GM19455 (cell line): Measurements from ENCODE around the gene POU1F1.
"Not testable (repeated sequence)": the region's sequence is repeated elsewhere in the genome, so short reads cannot be mapped to it uniquely, and the experiment has no call there.

Experiments used
- ATAC-seq: cut with Tn5 transposase; IDR thresholded peaks from one replicate; pipeline ENCODE4 v1.9.1; 2021; ENCODE audit not compliant: unreplicated experiment

The POU1F1 gene

DNA sequence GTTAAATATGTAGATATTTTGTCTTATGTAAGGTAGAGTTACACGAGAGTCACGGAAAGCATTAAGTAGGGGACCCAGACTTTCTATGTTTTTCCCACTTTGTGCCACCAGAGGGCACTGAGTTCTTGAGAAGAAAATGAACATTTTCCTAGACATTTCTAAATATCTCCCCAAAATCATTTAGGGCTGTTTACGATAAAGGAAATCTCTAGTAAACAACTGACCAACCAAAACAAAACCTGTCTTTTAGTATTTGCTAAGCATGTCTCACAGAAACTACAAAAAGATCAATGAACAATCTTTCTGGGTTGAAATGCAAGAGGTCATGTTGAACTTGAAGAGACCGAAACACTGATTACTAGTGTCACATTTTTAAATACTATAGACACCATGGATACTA, 16.1 kb downstream of the POU1F1 start:
- ATAC-seq, result peak; percentile 80

DNA sequence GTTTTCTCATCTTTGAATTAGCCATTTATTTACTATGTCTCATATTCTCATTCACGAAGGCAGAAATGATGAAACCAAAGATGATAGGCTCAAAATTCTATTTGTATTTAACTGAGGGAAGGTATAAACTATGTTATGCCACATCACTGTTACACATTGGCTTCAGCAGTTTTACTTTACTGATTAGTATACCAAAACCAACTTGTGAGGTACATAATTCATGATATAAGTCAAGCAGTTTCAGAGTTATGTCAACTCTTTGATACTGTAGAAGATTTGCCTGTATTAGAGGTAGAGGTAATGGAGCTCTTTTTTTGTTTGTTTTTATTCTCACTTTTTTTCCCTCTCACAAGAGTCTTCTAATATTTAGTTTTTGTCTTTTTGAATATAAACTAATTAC, 26.4 kb downstream of the POU1F1 start:
- no peak for ATAC-seq

DNA sequence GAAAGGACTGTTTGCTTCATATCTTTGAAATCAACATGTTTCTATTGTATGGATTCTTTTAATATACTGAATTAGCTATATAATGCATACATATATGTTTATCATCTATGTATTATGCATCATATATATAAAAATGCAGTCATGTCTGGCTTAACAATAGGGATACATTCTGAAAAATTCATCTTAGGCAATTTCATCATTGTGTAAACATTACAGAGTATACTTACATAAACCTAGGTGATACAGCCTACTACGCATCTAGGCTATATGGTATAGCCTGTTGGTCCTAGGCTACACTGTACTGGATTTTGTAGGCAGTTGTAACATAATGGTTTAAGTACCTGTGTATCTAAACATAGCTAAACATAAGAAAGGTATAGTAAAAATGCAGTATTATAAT, 27.6 kb downstream of the POU1F1 start:
- ATAC-seq, result no peak

DNA sequence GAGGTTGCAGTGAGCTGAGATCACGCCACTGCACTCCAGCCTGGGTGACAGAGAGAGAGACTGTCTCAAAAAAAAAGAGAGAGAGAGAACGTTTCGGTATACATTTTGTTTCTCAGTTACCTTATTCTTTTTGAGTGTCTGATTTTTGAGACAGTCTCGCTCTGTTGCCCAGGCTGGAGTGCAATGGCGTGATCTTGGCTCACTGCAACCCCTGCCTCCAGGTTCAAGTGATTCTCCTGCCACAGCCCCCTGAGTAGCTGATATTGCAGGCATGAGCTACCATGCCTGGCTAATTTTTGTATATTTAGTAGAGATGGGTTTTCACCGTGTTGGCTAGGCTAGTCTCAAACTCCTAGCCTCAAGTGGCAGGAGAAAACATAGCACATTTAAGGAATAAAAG, 28.2 kb downstream of the POU1F1 start:
- ATAC-seq, result not testable (repeated sequence)

DNA sequence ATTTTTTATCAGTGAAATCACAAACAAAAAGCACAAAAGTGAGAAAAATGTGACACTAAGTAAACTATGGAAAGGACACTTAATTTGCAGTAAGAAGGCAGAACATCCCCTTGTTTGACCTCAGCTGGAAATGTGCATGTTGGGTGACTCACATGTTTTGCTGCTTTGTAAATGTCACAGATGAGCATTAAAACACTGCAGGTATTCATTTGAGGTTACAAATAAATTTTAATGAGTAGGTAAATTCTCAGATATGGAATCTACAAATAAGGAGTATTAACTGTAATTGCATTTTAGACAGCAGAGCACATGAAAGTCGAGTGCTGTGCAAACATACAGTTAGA, 29.0 kb downstream of the POU1F1 start:
- ATAC-seq, result no peak

DNA sequence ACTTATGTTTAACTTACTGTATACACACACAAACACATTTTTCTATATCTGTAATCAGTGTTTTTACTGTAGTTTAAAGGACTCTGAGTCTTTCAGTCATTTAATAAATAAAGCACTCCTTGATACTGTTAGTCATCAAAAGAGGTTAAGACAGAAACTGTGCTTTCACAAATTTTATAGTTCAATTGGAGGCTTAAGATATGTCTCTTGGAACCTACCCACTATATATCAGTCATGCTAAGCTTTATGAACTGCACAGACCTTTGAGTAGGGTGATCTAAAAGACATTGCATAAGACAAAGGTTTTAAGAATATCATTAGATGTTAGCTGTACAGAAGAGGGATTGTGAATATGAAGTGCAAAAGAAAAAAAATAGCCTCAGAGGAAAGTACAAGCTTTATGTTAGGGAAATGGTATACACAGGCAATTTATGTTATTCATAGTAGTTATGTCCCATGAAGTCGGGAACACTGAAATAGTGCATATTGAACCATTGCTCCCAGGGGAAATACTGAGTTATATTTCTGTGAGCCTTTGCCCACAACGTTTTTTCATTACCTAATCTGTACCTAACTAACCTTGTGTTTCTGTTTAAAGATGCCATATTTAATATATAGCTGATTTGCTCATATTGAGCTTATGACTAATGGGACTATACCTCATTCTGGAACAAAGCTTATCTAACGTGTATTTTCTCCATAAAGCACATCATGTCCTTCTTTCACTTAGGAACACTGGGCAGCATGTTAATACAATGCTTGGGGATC, 29.5 kb downstream of the POU1F1 start:
- no peak for ATAC-seq

DNA sequence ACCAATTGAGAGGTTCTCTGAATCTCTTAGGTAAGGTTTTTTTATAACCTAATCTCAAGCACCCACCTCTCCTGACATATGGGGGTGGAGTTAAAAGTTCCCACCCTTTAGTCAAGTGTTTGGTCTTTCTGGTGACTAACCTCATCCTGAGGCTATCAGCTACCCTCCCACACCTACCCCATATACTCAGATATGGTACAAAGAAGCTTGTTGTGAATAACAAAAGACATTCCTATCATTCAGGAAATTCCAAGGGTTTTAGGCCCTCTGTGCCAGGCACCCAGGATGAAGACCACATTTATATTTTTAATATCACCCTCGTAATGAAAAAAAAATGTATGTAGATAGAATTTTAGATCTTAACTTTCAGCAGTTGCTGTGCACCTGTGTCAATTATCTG, 40.3 kb downstream of the POU1F1 start:
- no peak for ATAC-seq

DNA sequence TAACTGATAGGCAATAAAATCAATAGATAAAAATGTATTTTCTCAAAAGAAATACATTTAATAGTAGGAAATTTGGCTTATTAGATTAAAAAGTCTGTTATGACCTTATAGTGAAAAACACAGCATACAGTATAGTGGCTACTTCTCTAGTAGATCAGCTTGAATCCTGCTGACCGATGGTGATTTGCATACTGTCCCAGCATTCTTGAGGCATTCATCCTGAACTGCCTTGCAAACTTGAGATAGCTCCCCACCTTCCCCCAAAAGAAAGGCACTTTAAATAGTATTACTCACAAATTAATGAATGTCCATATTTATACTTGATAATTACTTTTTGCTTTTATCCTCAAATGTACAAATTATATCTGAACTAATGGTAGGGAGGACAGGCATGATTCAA, 42.6 kb downstream of the POU1F1 start:
- no peak for ATAC-seq

DNA sequence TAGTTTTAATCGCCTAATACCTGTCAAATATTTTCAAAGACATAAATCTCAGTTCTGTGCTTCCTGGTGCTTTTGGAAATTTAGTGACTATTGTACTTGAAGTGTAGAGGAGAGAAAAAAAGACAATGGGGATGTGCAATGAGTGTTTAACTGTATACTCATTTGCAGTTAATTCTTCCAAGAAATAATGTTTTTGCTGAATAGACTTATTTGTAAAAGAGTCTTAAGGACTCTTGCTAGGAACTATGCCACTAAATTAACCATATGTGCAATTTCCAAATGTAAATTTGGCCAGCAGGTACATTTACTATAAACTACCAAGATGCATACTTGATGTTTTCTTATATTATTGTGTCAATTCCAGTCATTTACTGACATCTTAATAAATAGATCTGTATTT, 47.3 kb downstream of the POU1F1 start:
- ATAC-seq, result no peak

DNA sequence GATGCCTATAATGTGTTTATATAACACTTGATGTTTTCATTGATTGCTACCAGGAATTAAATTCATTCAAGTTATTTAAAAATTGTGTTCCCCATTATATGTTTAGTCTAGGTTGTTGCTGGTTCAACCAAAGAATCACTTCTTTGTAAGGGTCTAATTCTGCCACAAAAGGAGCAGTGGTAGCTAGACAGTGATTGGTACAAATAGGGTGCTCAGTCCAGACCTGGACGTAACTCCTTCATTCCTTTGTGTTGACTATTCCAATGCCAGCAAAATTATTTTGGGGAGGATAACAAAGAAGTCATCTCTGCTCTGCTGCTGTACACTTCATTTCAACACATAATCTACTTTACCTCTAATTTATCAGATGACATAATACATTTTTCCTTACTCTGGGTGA, 48.1 kb downstream of the POU1F1 start:
- ATAC-seq, result no peak

DNA sequence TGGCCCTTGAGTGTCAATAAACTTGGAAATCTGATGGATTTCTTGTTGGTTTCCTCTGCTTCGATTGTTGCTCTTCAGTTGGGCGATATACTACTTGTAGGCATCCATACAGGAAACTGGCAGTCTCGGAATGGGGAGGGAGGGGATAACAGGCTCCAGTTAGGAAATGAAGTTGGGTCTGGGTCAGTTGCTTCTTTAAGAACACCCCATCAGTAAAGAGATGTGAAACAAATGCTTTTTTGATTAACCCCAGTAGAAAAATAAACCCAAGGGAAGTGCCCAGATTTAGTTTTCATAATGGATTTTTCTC, 48.6 kb downstream of the POU1F1 start:
- ATAC-seq, result peak; percentile 5

DNA sequence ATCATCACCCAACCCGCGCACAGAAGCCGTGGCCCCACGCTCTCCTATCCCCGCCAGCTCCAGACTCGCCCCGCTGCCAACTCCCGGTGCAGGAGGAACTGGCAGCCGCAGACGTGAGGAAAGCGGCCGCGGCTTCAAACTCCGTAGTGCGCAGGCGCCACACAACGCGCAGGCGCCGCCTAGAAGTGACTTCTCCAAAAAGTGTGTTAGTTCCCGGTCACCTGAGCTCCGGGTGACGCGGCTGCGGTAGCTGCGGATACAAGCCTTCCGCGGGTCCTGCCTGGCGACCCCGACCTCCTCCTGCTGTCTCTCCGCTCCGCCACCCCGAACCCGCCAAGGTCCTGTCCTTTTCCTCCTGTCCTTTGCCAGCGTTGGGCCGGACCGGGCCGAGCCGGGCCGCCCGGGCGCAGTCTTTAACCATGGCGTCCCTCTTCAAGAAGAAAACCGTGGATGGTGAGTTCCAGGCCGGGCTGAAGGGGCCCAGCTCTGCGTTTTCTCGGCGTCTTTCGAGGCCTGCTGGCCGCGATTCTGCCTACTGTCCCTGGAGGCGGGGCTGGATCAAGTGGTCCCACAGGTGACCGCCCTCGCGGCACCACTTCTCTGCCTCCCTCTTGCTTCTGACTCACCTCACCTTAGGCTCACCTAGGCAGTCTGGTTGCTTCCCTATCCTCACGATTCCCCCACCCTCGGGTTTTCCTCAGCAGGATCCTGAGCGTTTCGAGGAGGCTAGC, 49.1 kb downstream of the POU1F1 start, which contains the start of gene CHMP2B:
TSS of gene CHMP2B (plus strand) at position 206 of the 731 bp plus-strand sequence. CDS start at position 420, 214 bp downstream.
- ATAC-seq, result peak; percentile 98

DNA sequence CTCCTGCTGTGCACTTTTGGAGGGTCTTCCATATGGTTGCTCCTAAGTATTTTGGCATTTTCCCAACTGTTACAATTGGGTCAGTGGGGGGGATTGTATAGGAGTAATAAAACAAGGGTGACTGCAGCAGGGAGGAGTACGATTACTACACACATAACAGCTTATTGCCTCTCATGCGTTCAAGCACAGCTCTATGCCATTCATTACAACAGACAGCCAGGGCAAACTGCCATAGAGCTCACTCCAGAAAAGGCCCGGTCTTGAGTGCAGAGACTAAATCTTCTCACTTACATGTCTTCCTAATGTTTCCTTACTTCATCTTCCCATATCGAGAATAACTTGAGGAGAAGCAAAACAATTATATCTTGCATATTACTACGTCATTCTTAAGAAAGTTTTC, 50.7 kb downstream of the POU1F1 start:
- ATAC-seq, result no peak

DNA sequence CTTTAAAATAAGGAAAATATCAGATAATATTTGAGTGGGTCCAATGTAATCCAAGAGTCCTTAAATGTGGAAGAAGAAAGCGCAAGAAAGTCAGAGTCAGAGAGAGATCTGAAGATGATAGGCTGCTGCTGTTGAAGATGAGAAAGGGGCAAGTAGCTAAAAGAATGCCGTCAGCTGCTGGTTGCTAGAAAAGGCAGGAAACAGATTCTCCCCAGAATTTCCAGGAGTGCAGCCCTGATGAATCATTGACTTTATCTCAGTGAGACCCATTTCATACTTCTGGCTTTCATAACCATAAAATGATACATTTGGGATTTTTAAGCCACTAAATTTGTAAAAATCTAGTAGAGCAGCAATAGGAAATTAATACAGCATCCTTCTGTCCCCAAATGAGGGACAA, 56.8 kb downstream of the POU1F1 start:
- no peak for ATAC-seq

DNA sequence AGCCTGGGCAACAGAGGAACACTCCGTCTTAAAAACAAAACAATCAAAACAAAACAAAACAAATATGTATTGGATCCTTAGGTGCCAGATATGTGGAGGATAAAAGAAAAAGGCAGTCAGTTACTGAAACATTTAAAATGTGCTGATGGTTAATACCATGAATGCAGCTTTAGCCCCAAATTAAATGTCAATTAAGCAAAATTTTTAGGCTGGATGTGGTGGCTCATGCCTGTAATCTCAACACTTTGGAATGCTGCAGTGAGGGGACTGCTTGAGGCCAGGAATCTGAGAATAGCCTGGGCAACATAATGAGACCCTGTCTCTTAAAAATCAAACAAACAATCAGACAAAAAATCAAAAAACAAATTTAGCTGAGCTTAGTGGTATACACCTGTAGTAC, 57.8 kb downstream of the POU1F1 start:
- ATAC-seq, result no peak
